ENCODE measurements around the gene ANKZF1.

ANKZF1 gene

GRCh38 chr2:219228041-219228910 is 1.3 kb upstream of the ANKZF1 start:
- no peak for DNase-seq

- no peak for DNase-seq
Measured at GRCh38 chr2:219228911-219229304, 698 bp upstream of the ANKZF1 start.

GRCh38 chr2:219230059-219230540 is 494 bp downstream of the ANKZF1 start:
- DNase-seq: peak; percentile 79

GRCh38 chr2:219234331-219234730 is 4.7 kb downstream of the ANKZF1 start:
- no peak for DNase-seq

GRCh38 chr2:219243291-219243761 is 13.7 kb downstream of the ANKZF1 start:
- DNase-seq: peak; percentile 44

- no peak for DNase-seq
Measured at GRCh38 chr2:219244789-219245147, 15.2 kb downstream of the ANKZF1 start.

GRCh38 chr2:219245148-219245898 is 15.7 kb downstream of the ANKZF1 start, which contains the start of the genes GLB1L and STK16:
TSS of gene GLB1L (minus strand) at chr2:219245444. CDS start at chr2:219243573, 1,871 bp downstream.
TSS of gene STK16 (plus strand) at chr2:219245479. CDS start at chr2:219246000, 521 bp downstream.
- peak; percentile 94 for DNase-seq

DNA sequence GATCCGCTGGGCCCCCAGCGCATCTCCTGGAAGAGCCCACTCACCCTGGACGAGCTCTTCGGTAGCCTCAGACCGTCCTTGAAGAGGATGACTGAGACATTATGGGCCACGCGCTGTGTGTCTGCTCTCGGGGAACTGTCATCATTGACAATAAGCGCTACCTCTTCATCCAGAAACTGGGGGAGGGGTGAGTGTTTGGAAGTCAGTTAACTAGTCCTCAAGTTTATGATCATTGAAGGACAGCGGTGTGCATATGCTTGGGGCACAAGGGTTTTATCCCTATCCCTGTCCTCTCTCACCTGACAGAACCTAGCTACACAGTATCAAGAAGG is 16.3 kb downstream of the ANKZF1 start:
- DNase-seq: no peak

DNA sequence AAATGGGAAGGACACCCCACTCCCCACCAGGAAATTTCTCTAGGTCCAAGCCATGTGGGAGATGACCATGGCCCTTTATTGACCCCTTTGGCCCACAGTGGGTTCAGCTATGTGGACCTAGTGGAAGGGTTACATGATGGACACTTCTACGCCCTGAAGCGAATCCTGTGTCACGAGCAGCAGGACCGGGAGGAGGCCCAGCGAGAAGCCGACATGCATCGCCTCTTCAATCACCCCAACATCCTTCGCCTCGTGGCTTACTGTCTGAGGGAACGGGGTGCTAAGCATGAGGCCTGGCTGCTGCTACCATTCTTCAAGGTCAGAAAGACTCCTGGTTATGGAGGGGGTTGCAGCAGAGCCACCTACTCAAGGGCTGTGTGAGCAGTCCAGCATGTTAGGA is 17.0 kb downstream of the ANKZF1 start:
- no peak for DNase-seq

DNA sequence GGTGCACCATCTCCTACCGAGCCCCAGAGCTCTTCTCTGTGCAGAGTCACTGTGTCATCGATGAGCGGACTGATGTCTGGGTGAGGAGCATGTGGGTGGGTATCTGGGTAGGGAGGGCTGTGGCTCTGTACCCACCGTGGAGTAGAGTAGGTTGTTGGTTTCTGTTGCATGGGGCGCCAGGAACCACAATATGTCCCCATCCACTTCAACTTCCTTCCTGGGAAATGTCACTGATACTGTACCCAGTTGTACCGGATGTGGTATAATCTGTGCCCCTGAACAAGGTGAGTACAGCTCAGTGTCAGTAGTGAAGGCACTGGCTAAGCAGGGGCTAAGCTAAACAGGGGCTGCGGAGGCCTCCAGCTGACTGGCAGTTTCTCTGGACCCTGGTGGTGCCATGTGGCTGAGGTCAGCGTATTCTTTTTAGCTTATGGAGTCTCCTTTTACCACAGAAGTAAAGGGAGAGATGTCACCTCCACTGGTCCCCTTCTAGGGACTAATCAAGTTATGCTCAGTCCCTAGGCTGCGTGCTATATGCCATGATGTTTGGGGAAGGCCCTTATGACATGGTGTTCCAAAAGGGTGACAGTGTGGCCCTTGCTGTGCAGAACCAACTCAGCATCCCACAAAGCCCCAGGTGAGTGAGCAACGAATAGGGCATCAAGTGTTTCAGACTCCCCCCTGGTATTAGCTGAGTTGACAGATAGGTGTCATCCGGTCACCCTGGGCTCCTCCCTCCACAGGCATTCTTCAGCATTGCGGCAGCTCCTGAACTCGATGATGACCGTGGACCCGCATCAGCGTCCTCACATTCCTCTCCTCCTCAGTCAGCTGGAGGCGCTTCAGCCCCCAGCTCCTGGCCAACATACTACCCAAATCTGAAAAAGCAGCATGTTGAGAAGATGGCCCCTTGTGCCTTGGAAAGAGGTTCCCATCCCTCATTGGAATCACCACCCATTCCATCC is 18.4 kb downstream of the ANKZF1 start:
- no peak for DNase-seq

DNA sequence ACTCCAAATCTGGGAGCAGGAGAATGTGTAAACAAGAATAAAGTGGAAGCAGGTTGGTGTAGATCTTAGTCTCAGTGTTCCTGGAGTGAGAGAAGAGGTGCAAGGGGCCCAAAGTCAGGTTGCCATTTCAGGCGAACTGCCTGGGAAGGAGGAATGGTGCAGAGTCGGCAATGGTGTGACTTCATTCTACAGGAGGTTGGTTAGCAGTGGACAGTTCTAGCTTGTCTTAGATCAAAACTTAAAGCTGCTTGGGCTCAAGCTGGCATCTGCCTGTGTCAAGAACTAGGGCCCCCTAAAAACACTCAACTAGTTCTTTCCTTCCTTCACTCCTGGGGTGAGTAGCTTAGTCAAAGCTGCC is 19.2 kb downstream of the ANKZF1 start:
- DNase-seq: no peak

DNA sequence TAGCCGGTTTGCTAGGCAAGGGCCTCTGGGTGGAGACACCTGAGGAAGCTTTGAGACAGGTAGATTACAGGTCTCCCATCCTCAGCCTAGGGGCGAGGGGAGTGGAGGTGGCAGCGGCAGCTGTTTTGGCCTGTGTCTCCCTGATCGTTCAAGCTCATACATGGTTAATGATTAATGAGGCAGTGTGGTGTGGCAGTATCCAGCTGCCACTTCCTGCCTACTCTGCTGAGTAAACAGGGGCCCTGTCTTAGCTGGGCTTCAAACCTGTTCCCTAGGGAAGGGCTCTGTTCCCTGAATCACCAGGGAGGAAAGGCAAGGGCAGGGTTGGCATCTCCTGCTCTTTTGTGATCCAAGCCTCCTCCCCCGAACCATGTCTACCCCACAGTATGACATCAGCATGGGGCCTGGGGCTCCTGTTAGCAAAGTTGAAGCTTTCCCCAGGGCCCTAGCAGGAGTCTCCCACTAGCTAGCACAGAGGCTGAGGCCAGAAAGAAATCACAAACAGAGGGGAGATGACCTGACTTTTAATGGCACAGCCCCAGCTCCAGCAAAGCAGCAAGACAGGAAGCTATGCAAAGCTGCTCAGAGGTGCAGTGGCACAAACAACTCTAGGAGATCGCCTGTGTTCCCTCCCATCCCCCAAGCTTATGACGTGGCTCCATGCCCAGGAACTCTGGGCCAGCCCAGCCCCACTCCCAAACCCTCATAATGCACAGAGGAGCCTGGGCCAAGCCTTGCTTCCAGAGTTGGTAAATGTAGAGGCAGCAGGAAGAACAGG is 19.8 kb downstream of the ANKZF1 start:
- peak; percentile 61 for DNase-seq

DNA sequence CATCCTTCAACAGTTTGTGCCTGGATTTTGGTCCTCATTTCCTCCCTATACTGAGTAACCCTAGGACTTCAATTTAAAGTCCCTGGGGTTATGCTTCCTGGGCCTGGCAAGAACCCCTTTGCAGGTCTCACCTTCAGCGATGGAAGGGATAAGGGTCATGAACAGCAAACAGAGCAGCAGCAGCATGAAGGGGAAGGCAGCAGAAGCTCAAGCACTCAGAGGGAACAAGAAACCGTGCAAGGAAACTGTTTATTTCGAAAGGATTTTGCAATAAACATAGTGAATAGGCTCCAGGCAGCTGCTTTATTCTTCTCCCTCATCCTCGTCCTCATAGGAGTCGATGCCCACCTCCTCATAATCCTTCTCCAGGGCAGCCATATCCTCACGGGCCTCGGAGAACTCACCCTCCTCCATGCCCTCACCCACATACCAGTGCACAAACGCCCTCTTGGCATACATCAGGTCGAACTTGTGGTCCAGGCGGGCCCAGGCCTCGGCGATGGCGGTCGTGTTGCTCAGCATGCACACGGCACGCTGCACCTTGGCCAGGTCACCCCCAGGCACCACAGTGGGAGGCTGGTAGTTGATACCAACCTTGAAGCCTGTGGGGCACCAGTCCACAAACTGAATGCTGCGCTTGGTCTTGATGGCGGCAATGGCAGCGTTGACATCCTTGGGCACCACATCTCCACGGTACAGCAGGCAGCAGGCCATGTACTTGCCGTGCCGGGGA is 20.6 kb downstream of the ANKZF1 start:
- DNase-seq: no peak

DNA sequence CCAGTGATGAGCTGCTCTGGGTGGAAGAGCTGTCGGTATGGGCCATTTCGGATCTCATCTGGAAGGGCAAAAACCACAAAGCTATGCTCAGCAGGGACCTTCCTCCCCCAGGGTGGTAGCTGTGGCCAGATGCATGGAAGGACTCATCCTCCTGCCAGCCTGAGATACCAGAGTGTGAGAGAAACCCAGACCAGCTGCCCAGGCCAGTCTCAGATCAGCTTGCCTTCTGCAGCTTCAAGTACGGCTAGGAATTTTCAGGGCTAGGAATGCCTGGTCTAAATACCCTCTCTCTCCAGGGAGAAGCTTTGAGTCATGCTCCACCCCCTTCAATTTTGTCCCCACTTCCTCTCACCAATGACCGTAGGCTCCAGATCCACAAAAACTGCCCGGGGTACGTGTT is 22.1 kb downstream of the ANKZF1 start:
- no peak for DNase-seq

DNA sequence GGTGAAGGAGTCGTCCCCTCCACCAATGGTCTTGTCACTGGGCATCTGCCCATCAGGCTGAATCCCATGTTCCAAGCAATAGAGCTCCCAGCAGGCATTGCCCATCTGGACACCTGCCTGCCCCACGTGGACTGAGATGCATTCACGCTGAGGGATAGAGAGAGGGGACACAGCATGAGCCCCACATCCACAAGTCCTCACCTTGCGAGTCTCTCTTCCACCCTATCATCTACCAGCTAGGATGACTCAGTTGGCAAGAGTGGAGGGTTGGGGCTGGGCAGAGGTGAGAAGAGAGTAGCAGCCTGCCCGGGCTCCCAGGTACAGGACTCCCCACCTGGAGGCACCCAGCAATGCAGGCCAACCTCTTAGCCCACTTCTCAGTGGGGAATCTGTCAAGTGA is 22.5 kb downstream of the ANKZF1 start:
- no peak for DNase-seq

- no peak for DNase-seq
Measured at GRCh38 chr2:219252570-219252899, 22.9 kb downstream of the ANKZF1 start.

DNA sequence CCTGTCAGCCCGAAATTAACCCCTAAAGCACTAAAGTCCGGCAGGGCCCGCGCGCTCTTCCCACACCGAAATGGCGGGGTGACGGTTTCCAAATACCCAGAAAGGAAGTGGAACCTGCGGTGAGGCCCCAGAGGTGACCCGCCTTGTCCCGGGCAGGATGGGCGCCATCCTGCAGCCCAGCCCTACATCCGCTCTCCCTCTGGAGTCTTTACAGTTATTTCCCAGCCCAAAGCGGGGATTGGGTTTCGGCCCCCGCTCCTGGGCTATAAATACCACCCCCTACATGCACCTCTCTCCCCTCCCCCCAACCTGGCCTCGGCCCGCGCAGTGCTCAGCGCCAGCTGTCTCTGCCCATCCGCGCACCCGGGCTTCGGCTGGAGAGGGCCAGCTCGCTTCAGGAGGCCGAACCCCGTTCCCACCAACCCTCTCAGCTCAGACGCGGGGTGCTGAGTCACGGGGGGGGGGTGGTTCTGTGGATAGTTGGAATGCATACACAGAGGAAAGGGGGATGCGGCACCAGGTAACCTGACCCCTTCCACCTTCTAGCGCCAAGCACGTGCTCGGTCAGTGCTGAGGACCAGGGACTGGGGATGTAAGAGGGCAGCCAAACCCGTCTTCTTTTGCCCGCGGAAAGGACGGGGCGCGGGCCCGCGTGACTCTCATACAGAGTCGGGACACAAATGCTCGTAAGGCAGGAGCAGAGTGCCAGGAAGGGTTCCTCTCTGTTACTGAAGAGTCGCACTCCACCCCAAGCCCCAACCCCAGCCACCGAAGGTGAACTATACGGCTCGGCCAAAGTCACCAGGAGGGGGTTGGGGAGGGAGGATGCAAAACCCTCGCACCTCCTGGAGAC is 23.5 kb downstream of the ANKZF1 start, which contains the start of gene TUBA4B:
TUBA4B (plus strand) TSS at position 344 of the 853 bp plus-strand sequence; CDS start at position 509, 165 bp downstream.
- peak; percentile 56 for DNase-seq

- DNase-seq: peak; percentile 84
Measured at GRCh38 chr2:219253753-219254589, 24.4 kb downstream of the ANKZF1 start, which contains the start of gene TUBA4A. TSS of gene TUBA4A (minus strand) at chr2:219253918. CDS start at chr2:219253858, 60 bp downstream.

All from right kidney (tissue), 1 donor.